HG03378 (cell line): ENCODE results near the gene PHACTR1.

Experiments used
- ATAC-seq: cut with Tn5 transposase; IDR thresholded peaks from one replicate; pipeline ENCODE4 v1.9.1; 2021; ENCODE audit warnings: mild to moderate bottlenecking, moderate library complexity; ENCODE audit not compliant: unreplicated experiment

The PHACTR1 gene

DNA sequence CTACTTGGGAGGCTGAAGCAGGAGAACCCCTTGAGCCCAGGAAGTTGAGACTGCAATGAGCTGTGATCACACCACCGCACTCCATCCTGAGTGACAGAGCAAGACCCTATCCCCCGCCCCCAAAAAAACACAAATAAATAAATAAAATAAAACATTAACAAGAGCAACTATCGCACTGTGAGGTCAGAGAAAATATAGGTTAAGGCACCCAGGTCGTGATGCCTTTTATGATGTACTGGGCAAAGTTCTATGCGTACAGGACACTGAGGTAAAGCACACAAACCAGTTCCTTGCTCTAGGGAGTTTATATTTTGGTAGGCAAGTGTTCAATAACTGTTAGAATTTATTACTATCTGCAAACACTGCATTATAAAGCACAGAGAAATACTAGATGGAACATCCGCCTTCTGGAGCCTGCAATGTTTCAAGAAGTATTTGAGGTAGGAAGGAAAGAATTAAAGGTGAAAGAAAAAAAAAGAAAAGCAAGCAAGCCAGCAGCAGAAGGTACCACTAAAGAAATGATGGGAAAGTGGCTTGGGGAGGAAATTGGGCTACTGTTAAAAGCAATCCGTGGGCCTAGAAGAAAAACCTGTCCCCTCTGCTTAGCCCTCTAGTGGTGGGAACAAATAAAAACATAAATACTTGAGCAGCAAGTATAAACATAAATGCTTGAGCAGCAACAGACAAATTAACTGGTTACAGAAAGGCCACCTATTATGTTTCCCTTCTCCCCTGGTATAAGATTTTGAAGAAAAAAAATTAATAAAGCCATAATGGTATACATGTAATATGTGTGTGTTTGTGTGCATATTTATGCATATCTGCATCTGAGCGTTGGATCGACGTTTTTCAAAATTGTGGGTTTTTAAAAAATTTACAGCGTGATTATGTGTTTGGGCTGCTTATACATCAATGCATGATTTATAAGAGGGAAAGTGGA is 128.0 kb downstream of the PHACTR1 start:
- no peak for ATAC-seq

DNA sequence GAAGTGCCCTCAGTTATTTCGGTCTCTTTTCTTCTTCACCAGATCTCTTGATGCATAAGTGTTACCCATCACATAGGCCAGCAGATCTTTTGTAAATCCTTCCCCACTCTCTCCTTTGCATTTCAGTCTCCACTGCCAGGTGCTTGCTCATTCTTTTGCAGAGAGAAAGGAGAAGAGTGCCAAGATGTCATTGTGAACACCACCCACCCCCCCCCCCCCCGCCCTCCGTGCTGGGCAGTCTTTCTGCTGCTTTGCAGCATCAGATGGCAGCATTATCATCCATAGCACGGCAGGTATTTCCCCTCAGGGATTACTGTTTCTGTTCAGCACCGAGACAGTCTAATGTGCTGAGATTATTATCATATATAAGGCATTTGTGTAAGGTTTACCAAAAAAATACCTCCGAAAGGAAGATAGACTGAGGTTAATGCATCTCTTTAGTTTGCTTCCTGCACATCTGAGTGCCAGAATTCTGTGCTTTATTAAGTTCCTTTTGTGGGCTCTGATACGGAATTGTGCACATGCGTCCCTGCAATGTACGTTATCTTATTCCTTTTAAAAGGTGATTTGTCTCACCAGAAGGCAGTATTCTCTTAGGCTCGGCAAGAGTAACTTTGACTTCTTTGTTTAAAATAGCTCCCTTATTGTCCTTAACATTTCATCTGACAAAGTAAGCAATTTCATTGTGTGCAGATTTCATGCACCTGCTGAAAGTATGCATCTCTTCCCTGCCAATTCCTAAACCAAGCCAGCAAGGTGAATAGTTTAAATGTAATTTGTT is 128.8 kb downstream of the PHACTR1 start:
- no peak for ATAC-seq

DNA sequence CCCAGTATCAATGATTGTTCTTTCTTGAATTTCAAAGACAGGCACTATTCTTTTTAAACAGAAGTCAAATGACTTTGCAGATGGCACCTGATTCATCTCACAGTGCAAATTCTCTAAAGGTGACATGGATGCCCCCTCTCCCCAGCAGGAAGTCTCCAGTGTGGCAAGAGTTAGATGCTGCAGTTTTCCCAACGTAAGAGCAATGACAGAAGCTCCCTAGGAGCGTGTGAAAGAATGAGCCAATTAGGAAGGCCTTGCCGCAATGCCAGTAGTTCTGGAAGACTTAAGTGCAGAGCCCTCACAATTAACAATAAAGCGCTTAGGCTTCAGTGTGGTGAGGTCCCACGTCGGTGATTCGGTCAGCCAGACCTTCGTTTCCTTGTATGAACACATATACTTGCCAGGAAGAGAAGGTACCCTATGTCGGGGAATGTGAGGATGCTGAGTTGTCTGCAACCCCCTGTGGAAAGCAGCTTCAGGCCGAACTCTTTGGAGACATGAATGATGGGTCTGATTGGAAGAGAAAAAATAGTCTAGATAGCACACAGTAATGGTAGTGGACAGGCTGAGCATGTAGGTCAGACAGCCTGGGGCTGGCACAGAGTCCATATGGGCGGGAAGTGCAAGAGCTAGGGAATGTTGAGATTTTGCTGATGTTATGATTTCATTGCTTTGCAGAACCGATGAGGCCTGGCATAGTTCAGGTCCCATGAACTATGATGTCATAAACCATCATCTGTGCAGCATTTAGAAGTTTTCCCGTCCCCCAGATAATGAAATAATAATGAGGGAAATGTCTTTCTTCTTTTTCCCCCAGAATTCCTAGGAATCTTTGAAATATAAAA is 132.6 kb downstream of the PHACTR1 start:
- no peak for ATAC-seq

DNA sequence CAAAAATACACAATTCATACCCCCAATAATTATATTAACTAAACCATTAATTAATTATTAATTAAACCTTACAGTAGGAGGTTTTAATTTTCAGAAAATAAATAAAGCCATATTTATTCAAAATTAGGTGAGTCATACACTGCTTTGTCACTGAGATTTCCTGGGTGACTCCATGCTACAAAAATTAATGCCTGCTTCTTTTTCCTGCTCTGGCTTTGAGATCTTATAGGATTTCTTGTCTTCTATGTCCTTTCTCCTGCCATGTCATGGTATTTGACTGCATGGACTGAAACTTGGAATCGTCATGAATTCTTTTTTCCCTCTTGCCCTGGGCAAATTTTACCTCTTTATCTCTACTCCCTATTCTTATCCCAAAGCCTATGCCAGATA is 133.2 kb downstream of the PHACTR1 start:
- no peak for ATAC-seq

DNA sequence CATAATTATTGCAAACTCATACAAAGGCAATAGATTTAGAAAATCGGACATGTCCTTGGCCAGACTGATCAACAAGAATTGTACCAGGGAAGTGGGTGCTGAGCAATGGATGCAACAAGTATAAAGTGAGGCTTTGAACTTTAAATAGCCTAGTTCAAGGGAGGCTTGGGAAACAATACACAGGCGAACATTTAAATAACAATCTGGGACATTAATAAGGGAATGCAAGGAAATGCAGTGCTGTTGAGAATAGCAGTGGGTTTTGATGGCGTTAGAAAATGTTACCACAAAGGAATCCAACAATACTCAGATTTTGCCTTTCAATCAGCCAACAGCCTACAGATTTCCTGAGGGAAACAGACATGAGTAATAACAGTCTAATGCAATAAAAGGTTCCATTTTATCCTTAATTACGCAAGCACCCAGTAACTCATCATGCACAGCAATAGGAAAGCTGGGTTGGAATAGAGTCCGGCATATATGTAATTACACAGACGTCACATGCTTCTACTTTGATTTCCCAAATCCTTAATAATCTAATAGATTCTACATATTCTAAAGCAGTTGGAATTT is 134.6 kb downstream of the PHACTR1 start:
- ATAC-seq: no peak

DNA sequence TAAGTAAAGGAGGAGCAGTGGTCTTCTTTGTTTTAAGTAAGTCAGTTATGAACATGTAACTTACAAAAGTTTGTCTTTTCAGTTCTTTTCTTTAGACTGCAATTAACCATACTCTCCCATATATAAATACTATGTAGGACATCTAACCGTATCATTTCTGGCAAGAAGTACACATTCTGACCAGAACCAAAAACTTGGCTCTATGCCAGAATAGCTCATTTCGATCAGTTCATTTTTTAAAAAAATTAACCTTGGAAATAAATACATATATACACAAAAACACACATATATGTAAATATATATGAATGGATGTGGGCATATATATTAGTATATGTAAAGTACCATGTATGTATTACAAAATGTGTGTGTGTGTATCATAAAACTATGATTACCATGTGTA is 145.0 kb downstream of the PHACTR1 start:
- ATAC-seq: no peak

DNA sequence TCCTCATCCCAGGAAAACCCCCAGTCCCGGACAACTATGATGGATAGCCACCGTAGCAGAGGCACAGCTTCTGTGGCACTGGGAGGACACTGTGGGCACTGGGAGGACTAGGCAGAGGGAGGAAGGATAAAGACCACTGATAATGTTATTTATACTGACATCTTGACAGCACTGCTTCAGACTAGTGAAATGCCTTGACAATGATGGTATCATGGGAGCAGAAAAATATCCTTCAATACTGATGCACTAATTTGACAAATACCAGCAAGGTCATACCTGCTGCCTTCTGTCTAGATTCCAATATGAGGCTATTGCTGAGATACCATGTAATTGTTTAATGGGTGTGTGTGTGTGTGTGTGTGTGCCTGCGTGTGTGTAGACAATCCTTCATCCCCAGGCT is 148.6 kb downstream of the PHACTR1 start:
- ATAC-seq: no peak

DNA sequence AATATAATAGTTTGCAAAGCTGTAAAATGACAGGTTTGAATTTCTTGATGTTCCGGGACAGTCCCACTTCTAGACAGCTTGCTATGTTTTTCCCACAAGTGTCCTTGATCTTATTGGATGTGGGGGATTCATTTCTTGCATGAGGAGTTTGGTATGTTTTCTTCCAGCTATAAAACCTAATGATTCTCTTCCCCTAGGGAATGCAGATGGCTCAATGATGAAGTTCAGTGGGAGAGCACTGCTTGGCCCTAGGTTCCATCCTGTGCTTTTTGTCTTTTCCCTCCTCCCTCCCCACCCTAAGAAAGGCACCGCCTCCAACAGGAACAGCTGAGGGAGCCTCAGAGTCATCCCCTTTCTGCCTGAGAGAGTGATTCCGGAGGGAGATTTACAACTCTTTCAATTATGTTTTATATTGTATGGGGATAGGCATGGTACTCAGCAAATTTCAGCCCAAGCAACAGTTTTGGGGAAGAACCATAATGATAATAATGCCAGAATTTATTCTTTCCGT is 149.2 kb downstream of the PHACTR1 start:
- ATAC-seq: no peak

DNA sequence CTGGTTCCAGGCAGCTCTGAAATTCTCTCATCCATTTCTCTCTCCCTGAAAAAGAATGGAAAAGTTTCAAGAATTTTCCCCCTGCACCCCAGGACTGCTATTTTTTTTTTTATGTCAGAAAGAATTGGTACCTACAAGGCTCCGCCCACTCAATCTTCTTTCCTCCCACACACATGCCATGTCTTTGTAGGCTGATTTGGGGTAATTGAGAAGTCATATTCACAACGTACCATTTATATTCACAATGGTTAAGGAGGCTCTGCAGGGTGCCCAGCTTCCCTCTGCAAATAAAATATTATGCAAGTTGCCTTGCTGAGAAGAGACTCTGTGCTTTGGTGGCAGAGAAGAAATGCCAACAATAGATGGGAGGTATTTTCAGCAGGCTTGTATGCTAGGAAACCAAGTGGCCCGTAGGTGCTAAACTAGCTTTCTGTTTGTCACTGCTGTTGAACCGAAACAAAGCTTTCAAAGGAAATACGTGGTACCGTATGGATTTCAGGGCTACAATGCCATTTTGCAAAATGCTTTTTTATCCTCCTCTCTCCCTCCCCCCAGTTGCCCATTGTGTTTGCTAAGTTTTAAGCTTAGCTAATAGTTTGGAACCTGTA is 150.0 kb downstream of the PHACTR1 start:
- no peak for ATAC-seq

DNA sequence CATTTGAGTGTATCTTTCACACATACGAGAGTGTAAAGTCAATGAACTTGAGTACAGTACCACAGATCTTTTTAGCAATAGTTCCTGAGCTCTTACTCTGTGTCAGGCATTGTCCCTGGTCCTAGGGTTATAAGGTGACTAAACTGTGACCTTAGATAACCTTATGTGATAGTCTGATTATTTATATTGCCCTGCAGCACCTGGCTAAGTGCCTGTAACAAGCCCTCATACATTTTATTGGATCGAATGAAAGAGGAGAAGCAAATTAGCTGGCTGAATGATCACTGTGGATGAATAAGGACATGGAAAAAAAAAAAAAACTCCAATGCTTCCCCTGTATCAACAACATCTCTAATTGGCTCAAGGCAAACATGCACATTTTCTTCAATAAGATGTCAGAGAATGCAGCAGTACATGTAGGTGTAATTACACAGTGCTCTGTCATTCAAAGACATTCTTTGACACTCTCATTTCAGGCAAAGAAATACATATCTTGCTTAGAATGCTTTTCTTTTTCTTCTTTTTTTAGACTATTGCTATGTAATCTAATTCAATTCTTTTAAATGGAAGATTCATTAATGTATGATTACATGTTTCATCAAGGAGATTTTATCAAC is 153.4 kb downstream of the PHACTR1 start:
- no peak for ATAC-seq

DNA sequence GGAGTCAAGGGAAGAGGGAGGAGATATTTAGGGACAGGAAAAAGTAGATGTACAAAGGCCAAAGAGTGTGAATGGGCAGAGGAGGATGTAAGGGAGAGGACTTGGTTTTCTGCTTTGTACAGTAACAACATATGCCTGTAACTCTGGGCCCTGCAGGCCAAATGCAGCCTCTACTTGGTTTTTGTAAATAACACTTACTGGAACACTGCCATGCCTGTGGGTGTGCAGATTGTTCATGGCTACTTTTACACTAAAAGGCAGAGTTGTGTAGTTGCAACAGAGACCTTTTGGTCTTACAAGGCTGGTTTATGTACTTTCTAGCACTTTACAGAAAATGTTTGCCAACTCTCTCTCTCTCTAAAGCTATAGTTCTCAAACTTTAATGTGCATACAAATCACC is 157.1 kb downstream of the PHACTR1 start:
- no peak for ATAC-seq

DNA sequence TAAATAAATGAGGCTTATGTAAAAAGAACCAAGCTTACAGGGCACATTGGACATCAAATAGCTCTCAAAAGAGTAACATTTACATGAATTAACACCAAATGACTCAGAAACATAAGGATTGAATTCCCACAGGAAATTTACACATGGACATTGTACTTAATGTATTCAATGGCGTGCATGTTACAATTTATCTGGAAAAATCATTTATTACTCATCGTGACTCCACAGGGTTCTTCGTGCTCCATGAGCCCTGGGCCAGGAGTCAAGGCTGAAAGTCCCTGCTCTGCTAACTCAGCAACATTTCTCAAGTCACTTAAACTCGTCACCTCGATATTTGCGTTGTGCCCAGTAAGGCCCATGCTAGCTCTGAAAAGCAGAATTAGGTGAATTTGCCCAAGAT is 158.5 kb downstream of the PHACTR1 start:
- ATAC-seq: no peak

DNA sequence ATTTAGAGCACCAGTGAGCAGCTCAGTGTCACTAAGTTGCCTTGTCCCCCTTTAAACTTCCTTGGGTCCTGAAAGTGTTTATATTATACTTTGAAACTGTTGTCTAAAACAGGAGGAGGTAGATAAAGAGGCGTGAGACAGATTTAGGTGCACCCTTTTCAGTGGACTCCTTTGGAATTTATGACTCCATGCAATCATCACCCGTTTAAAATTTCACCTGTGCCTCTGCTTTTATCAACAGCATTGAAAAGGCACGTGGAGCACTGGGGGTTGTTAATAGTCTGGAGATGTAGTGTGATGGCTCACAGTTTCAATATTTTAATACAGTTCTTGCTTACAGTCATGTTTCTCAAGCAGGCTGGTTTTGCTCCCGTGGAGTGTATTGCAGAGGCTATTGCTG is 162.2 kb downstream of the PHACTR1 start:
- no peak for ATAC-seq

DNA sequence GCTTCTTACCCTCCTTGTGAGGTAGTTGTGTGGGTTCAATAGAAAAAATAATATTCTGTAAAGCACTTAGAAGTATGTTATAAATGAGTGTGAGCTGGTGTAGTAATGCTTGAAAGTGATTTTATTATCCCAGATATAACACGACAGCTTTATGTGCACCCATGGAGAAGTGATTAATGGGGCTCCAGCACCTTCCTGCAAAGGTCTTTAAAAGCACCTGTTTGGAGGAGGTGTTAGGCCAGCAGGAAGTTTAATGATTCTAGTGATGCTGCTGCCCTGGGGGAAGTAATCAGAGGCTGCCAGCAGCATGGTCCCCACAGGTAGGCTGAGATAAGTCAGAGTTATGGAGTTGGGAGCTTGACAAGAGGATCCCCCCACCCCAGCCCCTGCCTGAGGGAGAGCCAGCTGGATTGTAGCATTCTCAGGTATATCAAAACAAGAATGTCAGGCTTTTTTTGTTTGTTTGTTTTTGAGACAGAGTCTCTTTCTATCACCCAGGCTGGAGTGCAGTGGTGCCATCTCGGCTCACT is 166.3 kb downstream of the PHACTR1 start:
- no peak for ATAC-seq

DNA sequence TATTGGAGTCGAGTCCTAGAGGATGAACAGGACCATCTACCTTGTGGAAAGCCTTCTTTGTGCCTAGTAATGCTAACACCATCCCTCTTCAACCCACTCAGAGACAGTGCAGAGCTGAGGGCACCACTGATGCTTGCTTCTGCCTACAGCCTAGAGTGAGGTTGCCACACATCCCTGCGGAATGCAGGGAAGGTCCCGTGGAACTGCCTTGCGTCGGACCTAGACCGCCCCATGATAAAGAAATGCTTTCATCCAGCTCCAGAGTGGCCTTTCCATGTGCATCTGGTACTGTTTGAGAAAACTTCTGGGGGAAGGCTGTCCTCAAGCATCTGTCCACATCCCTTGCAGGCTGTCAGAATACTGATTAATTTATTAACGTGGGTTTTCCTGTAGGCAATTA is 168.4 kb downstream of the PHACTR1 start:
- ATAC-seq: no peak

DNA sequence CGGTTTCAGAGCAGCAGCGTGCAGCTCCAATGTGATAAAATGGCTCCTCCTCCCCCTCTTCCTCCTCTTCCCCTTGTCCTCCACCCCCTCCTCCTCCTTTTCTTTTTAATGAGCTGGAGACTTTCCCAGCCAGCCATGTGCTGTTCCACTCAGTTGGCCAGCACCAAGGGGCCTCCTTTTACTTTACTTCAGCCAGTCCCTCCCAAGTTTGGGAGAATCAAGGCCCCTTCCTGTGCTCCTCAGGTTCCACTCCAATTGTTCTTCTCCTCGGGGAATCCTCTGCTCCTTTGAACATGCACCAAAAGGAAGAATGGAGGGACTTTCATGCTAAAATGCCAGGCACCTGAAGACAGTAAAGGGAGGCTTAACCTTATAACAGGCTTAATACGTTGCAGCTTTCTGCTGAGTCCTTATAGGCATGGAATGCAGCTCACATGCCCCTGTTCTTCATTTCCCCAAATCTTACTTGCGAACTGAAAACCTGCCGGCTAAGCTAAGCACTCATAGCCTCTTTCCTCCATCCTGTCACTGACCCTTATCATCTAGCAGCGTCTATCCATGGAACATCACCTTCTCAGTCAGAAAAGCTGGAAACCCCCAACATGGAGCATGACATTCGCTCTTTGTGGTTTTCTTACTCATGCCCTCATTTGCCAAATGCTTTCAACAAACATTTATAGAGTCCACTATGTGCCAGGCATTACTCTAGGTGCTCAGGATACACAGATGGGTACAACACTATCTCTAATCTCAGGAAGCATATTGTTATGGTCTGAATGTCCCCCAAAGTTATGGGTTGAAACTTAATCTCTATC is 170.6 kb downstream of the PHACTR1 start:
- ATAC-seq: no peak

DNA sequence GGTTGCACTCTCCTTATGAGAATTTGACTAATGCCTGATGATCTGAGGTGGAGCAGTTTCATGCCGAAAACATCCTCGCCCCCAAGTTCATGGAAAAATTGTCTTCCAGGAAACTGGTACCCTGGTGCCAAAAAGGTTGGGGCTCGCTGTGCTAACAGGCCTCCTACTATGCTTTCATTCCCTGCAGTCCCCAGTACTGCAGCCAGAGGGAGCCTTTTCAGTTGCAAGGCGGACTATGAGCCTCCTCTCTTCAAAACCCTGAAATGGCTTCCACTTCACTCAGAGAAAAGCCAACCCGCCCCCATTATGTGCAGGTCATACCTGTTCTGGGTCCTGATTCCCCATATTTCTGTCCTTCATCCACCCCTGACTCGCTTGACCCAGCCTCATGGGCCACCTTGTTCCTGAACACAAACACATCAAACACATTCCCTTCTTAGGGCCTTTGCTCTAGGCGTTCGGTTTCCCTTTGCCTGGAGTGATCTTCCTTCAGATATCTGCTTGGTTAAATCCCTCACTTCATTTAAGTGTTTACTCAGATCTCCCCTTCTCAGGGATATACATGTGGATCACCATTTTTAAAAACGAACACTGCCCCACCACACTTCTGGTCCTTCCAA is 173.7 kb downstream of the PHACTR1 start:
- no peak for ATAC-seq

DNA sequence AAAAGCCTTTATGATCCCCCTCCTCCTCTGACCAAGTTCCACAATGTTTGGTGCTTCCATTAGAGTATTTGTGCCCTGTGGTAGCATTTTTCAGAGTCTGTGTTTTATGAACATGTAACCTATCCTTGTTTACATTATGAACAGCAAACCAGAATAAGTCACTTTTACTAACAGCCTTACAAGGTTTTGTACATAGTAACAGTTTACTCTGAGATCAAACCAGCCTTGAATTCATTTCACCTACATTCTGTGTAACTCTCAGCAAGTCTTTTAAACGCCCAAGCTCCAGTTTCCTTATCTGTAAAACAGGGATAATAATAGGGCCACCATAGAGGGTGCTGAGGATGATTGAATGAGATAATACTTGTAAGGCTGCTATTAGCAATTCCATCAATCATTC is 175.0 kb downstream of the PHACTR1 start:
- no peak for ATAC-seq
